ENCODE measurements around the gene UBL7.

DNA sequence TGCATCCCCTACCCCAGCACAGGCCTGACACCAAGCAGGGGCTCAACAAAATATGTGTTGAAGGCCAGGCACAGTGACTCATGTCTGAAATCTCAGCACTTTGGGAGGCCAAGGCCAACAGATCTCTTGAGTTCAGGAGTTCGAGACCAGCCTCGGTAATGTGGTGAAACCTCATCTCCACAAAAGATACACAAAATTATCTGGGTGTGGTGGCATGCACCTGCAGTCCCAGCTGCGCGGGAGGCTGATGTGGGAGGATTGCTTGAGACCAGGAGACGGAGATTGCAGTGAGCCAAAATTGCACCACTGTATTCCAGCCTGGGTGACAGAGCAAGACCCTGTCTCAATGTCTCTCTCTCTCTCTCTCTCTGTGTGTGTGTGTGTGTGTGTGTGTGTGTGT, 62.8 kb downstream of the UBL7 start:
- TF ChIP-seq POLR2AphosphoS5 (IDR thresholded peaks at IDR 0.05; ENCODE audit: low read depth, low read length), result no peak
- no peak for TF ChIP-seq REST (IDR thresholded peaks at IDR 0.05; ENCODE audit: insufficient read depth in 1 of 2, low read depth in 2 of 2, low read length in 2 of 2)
- TF ChIP-seq SIN3A (IDR thresholded peaks at IDR 0.05; ENCODE audit: borderline replicate concordance, insufficient read depth, low read length), result no peak
